K562 (cell line): ENCODE data around the gene DNAJC13. TPM values are rescaled to one million over a fixed set of nuclear protein-coding genes. Genes with fewer than 3 reads are reported as not detected.

ENCODE experiments used
- ATAC-seq: fragments of 200-7000 bp; cut with Tn5 transposase; 3 replicates; pipeline ENCODE4 v1.9.1; 2020; ENCODE audit warnings: moderate library complexity
- BruUV-seq: library from RNA; stranded (reverse); fragments of 400-500 nt; replicated peaks from 2 replicates; lab custom pipeline; 2021; lab: Mats Ljungman, UMichigan
- CTCF ChIA-PET: fragments of 300-600 bp; formaldehyde crosslinking; extraction: SDS; loops from one replicate; lab custom pipeline; 2021; ENCODE audit warnings: low intra/inter-chr PET ratio; lab: Yijun Ruan, JAX
- POLR2A ChIA-PET: fragments of 300-600, 350-650 bp; sonication (Branson Sonifier 250); formaldehyde crosslinking; extraction: SDS; loops from one replicate; lab custom pipeline; 2021; ENCODE audit warnings: antibody characterized with exemption, inconsistent platforms; lab: Yijun Ruan, JAX
- DNase-seq, 4 experiments: peaks; one replicate each; pipeline versions ENCODE4 v3.0.0 to v3.0.0-alpha.2; 2011 to 2018; ENCODE audit warnings: low spot score in 3 of 4, mixed read lengths in 3 of 4; ENCODE audit errors: extremely low read depth in 1 of 4
- FAIRE-seq: peaks from 2 replicates; lab custom pipeline; 2011; peaks lifted over from hg19 to GRCh38; lab: Jason Lieb, UNC
- H2AFZ ChIP-seq: 2 replicates; pipeline ENCODE4 v1.6.0; 2011; ENCODE audit warnings: low read depth, low read length, control low read depth, inconsistent platforms
- H3K27ac ChIP-seq: fragments of 200-600 bp; 3 replicates; pipeline ENCODE4 v1.8.0; 2011; ENCODE audit warnings: low read depth, mild to moderate bottlenecking, control low read depth, inconsistent platforms, low read length, moderate library complexity, mixed read lengths; ENCODE audit errors: extremely low read depth
- H3K27me3 ChIP-seq, 2 experiments: fragments of 300-600 bp in 1 of 2; 2 replicates in 1 of 2; 3 replicates in 1 of 2; pipeline versions ENCODE4 v1.6.0 to v1.8.0; 2011; ENCODE audit warnings: inconsistent platforms in 2 of 2, low read length in 2 of 2, mild to moderate bottlenecking in 1 of 2, mixed read lengths in 1 of 2, moderate library complexity in 1 of 2; ENCODE audit not compliant: control insufficient read depth in 2 of 2, insufficient read depth in 2 of 2
- H3K36me3 ChIP-seq: fragments of 300-600 bp; 3 replicates; pipeline ENCODE4 v1.8.0; 2011; ENCODE audit warnings: mild to moderate bottlenecking, low read length, inconsistent platforms; ENCODE audit not compliant: control insufficient read depth, insufficient read depth
- H3K4me1 ChIP-seq, 2 experiments: fragments of 200-600 bp in 1 of 2; replicated peaks in 1 of 2; 2 replicates in 1 of 2; 3 replicates in 1 of 2; pipeline versions ENCODE4 v1.5.1 to v1.8.0; 2011; ENCODE audit warnings: inconsistent platforms in 2 of 2, low read length in 2 of 2, mild to moderate bottlenecking in 1 of 2, mixed read lengths in 1 of 2, moderate library complexity in 1 of 2; ENCODE audit not compliant: control insufficient read depth in 2 of 2, insufficient read depth in 2 of 2
- H3K4me2 ChIP-seq: 2 replicates; pipeline ENCODE4 v1.6.1; 2011; ENCODE audit warnings: low read length, control low read depth, inconsistent platforms, mixed read lengths; ENCODE audit not compliant: insufficient read depth
- H3K4me3 ChIP-seq: fragments of 200-600 bp; sonication (generic), shearing (Covaris generic); 2 replicates; pipeline ENCODE4 v1.5.1; 2016; ENCODE audit warnings: control low read depth, inconsistent platforms
- H3K79me2 ChIP-seq: fragments of 200-600 bp; 3 replicates; pipeline ENCODE4 v1.8.0; 2011; ENCODE audit warnings: low read length, inconsistent platforms; ENCODE audit not compliant: control insufficient read depth, insufficient read depth
- H3K9ac ChIP-seq, 2 experiments: 2 replicates each; pipeline versions ENCODE4 v1.6.0 to v1.6.1; 2011; ENCODE audit warnings: low read depth in 2 of 2, low read length in 2 of 2, control low read depth in 1 of 2, inconsistent platforms in 1 of 2, mild to moderate bottlenecking in 1 of 2, mixed read lengths in 1 of 2; ENCODE audit not compliant: insufficient read depth in 1 of 2
- H3K9me1 ChIP-seq: one replicate; pipeline ENCODE4 v1.6.0; 2011; ENCODE audit warnings: inconsistent platforms, mild to moderate bottlenecking, low read length, moderate library complexity; ENCODE audit not compliant: control insufficient read depth, insufficient read depth
- H3K9me3 ChIP-seq: replicated peaks from 2 replicates; pipeline ENCODE4 v1.5.1; 2011; ENCODE audit warnings: low read depth, low read length, inconsistent platforms; ENCODE audit not compliant: control insufficient read depth, insufficient read depth
- H4K20me1 ChIP-seq: replicated peaks from 2 replicates; pipeline ENCODE4 v1.6.1; 2011; ENCODE audit warnings: low read length, inconsistent platforms, mixed read lengths; ENCODE audit not compliant: control insufficient read depth, insufficient read depth
- BRF1 ChIP-seq: IDR thresholded peaks from 3 replicates; pipeline ENCODE4 v1.6.1; 2011; ENCODE audit warnings: borderline replicate concordance, mild to moderate bottlenecking; ENCODE audit not compliant: insufficient read length; ENCODE audit errors: extremely low read depth
- MIER1 ChIP-seq: fragments of 450-650 bp; IDR thresholded peaks from 2 replicates; pipeline ENCODE4 v1.6.1; 2016; ENCODE audit warnings: antibody characterized with exemption, mild to moderate bottlenecking, low read depth
- POLR2B ChIP-seq: fragments of 450-650 bp; IDR thresholded peaks from 2 replicates; pipeline ENCODE4 v1.6.1; 2018; ENCODE audit warnings: low read depth; ENCODE audit not compliant: partially characterized antibody
- PTRF ChIP-seq: fragments of 450-650 bp; IDR thresholded peaks from 2 replicates; pipeline ENCODE4 v1.6.1; 2016; ENCODE audit warnings: mild to moderate bottlenecking, missing genetic modification characterization, missing compliant biosample characterization
- SLC30A9 ChIP-seq: fragments of 250-450 bp; sonication (Bioruptor Pico); IDR thresholded peaks from 2 replicates; pipeline ENCODE4 v1.8.0; 2022; ENCODE audit warnings: mild to moderate bottlenecking, moderate library complexity
- TCF7 ChIP-seq: sonication (generic); IDR thresholded peaks from 2 replicates; pipeline ENCODE4 v1.6.1; 2016; ENCODE audit warnings: antibody characterized with exemption, borderline replicate concordance
- THRB ChIP-seq: fragments of 450-650 bp; formaldehyde crosslinking; conservative IDR thresholded peaks from 2 replicates; pipeline ENCODE4 v1.4.0; 2022; ENCODE audit warnings: mild to moderate bottlenecking, missing genetic modification characterization
- UBTF ChIP-seq, 2 experiments: IDR thresholded peaks; 2 replicates each; pipeline ENCODE4 v1.6.1; 2012; ENCODE audit warnings: improper control_type of control experiment in 2 of 2, low read depth in 2 of 2, low read length in 2 of 2, borderline replicate concordance in 1 of 2
- ZBTB26 ChIP-seq: fragments of 450-650 bp; formaldehyde crosslinking; IDR thresholded peaks from 2 replicates; pipeline ENCODE4 v1.4.0; 2022; ENCODE audit warnings: missing genetic modification characterization
- ZBTB5 ChIP-seq: fragments of 450-650 bp; IDR thresholded peaks from 2 replicates; pipeline ENCODE4 v1.6.1; 2017; ENCODE audit warnings: antibody characterized with exemption
- WGBS: fragments of 100-300 bp; shearing (Covaris generic); methylation state at CpG from one replicate; pipeline ENCODE4 v1.1.6; 2016; ENCODE audit warnings: low coverage, mixed read lengths; ENCODE audit not compliant: insufficient coverage; ENCODE audit errors: missing lambda C conversion rate; 5-methylcytosine and 5-hydroxymethylcytosine counted together
- in situ Hi-C: fragments of 300-500 bp; cut with MboI; formaldehyde crosslinking; loops from 4 replicates; pipeline ENCODE4 v1.15.0; 2018; ENCODE audit warnings: inconsistent platforms, mixed read lengths
- intact Hi-C: fragments of 100-400 bp; cut with micrococcal nuclease; formaldehyde crosslinking; loops from 2 replicates; pipeline ENCODE4 v1.14.2; 2022
- polyA plus RNA-seq, 8 experiments: library from polyadenylated mRNA; depleted of rRNA in 4 of 8; stranded (reverse) in 5 of 8; unstranded in 3 of 8; fragments of >200 nt; fragmentation: Nextera tagmentation in 2 of 8; fragmentation: Illumina TruSeq in 1 of 8; extraction: Ambion mirVana in 2 of 8; extraction: Trizol in 1 of 8; gene quantifications; 2 replicates each; pipeline versions ENCODE4 v1.2.1 to v1.2.3, GENCODE V29; 2011 to 2014; ENCODE audit warnings: inconsistent platforms in 1 of 8, missing spikeins in 1 of 8
- total RNA-seq, 7 experiments: library from RNA; depleted of rRNA in 6 of 7; stranded (reverse); fragments of >200 nt in 6 of 7; fragmentation: Illumina TruSeq in 2 of 7; extraction: Trizol in 2 of 7; gene quantifications; 2 replicates each; pipeline versions ENCODE4 v1.2.1 to v1.2.3, GENCODE V29; 2011 to 2021; ENCODE audit warnings: low replicate concordance in 1 of 7

DNAJC13 gene
- total and polyA plus RNA-seq, 9 of the 15 experiments (the other 6 are each of a cell fraction or from before 2014, with no cell fraction given), result 2.9 to 17.1 (median 10.2) TPM

- TF ChIP-seq MIER1 (no peak), THRB (CRISPR knock-in tag) (no peak), ZBTB5 (no peak), PTRF (tag) (no peak), ZBTB26 (CRISPR knock-in tag) (no peak), BRF1 (no peak), SLC30A9 (no peak), UBTF (IDR thresholded peaks at IDR 0.05; ENCODE audit: borderline replicate concordance in 1 of 2, low read depth in 2 of 2, low read length in 2 of 2) (no peak), POLR2B (no peak), TCF7 (no peak)
- H3K9me1 ChIP-seq, result no peaks in the 10 kb centered on the region
- H3K4me1 ChIP-seq, result peaks cover 5 to 32% of the 10 kb centered on the region in 2 experiments
- no peak overlapping the region; a peak in 1 of 4 replicates for H3K9ac ChIP-seq
- ATAC-seq (no peak), FAIRE-seq (no peak), DNase-seq (no peak)
- ChIA-PET CTCF (no interaction called here), POLR2A (no interaction called here)
- no peak overlapping the region for H3K4me3 ChIP-seq
- no peak overlapping the region for H3K27ac ChIP-seq
- H3K27me3 ChIP-seq, result no peaks in the 10 kb centered on the region
- in situ Hi-C loops (no loop called here), intact Hi-C loops (no loop called here)
- H3K36me3 ChIP-seq, result no peaks in the 10 kb centered on the region
- no TSS peak for BruUV-seq
- H3K9me3 ChIP-seq, result no peaks in the 10 kb centered on the region
- no peak overlapping the region for H3K4me2 ChIP-seq
- H3K79me2 ChIP-seq, result no peaks in the 10 kb centered on the region
- no peak overlapping the region for H2AFZ ChIP-seq
- WGBS, result 40% methylated on average over 3 of the region's 6 CpGs
- no peaks in the 10 kb centered on the region for H4K20me1 ChIP-seq
These were observed 136.5 kb downstream of the DNAJC13 start for GRCh38 chr3:132553826-132554225.
